NCI-H2171 treated with DMSO at 0.1 percent for 48 hours (cell line): ENCODE measurements around the gene SCFD2.
"Not testable (repeated sequence)": the region's sequence is repeated elsewhere in the genome, so short reads cannot be mapped to it uniquely, and the experiment has no call there.

ENCODE experiments used
- DNase-seq: peaks from one replicate; lab custom pipeline; 2025; lab: John Stamatoyannopoulos, UW

SCFD2 gene

GRCh38 chr4:53049528-53049927, 316.3 kb downstream of the SCFD2 start:
- no peak for DNase-seq

- DNase-seq = peak; percentile 15
Measured at GRCh38 chr4:53044651-53044960, 321.3 kb downstream of the SCFD2 start.

DNA sequence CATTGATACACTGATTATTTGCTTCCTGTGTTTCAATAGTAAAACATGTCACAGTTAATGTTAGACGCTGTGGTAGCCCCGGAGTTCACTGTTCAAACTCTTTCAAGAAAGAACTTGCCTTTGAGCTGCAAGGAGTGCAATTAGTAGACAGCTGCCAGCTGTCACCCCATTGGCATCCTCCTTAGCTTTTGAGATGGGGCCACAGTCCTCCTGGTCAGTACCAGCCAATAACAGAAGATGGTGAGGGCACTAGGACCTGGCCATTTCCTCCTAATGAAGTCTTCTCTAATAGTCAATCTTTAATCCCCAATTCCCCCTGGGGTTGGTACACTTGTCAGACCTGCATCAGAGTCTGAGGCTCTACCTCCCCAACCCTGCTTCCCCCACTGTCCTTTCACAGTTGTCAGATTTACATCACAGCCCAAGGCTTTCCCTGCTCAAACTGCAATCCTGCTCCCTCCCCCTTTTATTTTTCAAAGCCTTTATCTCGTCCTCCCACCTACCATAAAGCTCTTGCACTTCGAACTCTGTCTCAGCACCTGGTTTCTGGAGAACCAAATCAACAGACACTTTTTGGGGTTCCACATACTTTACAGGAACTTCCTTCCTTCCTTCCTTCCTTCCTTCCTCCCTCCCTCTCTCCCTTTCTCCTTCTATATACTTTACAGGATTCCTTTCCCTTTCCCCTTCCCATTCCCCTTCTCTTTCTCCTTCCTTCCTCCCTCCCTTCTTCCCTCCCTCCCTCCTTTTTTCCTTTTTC, 321.8 kb downstream of the SCFD2 start:
- DNase-seq = peak; percentile 73

DNA sequence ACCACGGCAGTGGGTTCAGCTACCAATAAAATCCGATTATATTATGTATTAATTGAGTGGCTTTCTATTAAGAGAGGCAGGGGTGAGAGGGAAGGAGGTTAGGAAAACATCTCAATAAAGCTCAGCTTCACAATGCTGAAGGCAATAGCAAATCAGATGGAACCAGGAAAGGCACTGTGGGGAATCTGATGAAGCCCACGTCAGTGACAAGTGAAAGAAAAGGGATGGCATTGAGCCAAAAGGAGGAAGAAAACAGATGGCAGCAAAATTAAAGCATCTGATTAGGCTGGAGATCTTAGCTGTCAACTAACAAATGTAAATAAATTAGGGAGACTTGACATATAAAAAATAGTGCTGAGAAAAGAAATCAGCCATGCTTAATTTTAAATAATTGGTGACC, 322.8 kb downstream of the SCFD2 start:
- peak; percentile 90 for DNase-seq

DNA sequence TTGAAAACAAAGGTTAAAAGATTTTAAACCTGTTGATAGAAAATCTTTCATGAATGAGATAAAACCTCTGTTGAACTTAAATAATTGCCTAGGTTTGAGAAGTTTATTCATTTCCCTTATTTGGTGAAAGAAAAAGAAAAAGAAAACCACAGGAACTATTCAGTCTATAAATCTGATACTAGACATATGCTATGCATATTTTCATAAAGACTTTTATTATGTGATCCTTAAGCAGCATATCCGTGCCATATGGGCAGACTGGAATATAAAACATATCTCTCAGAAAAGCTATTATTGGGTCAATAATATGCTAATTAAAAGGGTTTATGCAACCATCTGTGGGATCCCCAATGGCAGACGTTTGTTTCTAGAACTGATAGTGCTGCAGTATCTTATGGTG, 325.0 kb downstream of the SCFD2 start:
- DNase-seq = peak; percentile 19

- DNase-seq = no peak
Measured at GRCh38 chr4:53040459-53040815, 325.4 kb downstream of the SCFD2 start.

- DNase-seq = peak; percentile 10
Measured at GRCh38 chr4:53039741-53040458, 326.0 kb downstream of the SCFD2 start.

- no peak for DNase-seq
Measured at GRCh38 chr4:53037892-53038291, 328.0 kb downstream of the SCFD2 start.

DNA sequence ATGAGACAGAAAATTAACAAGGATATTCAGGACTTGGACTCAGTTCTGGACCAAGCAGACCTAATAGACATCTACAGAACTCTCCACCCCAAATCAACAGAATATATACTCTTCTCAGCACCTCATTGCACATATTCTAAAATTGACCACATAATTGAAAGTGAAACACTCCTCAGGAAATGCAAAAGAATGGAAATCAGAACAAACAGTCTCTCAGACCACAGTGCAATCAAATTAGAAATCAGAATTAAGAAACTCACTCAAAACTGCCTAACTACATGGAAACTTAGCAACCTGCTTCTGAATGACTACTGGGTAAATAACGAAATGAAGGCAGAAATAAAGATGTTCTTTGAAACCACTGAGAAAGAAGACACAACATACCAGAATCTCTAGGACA, 333.0 kb downstream of the SCFD2 start:
- DNase-seq = not testable (repeated sequence)

GRCh38 chr4:53026233-53026632, 339.6 kb downstream of the SCFD2 start:
- no peak for DNase-seq

DNA sequence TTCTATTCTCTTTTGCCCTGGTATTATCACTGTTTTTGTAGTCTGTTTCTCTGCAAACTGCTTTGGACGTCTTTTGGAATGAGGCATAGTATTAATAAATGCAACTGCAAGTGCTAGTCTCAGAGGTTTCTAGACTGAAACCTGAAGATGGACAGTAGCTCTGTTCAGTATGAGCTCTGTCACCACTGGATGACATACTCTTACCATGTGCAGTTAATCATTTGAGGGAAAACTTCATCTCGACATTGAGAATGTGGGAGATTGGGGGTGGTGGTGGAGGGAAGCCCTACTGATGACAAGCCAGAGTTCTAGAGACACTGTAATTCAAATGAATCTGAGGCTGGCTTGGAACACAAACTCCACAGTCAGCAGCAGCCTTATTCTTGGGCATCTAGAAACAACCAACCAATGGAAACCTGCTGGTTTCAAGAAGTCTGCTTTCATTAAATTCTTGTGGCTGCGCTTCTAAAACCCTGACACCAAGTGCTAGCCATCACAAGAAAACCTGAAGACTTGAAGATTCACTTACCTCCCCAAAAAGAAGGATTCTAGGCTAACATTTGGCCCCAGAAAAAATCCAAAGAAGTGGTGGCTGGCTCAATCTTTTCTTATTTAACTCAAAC, 342.1 kb downstream of the SCFD2 start:
- DNase-seq = no peak

DNA sequence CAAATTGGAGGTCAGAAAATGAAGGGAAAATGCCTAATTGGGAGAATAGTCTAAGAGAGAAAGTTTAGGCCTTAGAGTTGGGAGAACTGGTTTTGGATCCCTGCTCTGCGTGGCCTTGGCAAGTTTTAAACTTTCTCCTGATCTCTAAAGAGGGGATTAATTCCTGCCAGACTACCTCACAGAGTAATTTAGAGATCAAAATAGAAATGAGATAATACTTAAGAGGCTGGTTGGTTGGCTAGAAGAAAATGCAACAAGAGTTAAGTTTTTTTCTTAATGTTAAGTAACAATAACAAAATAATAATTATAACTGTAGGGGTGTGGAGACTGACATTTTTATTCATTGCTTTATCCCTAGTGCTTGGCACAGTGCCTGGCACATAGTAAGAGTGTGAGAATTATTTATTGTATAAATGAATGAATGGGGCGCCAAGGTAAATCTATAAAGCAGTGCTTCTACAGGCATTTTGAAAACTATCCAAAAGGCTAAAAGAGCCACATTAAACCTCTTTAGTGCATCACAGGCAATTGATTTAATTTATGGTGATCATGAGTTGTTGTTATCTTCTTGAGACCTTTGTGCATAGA, 343.3 kb downstream of the SCFD2 start:
- DNase-seq = no peak

GRCh38 chr4:53021754-53022512, 343.9 kb downstream of the SCFD2 start:
- no peak for DNase-seq

- DNase-seq = no peak
Measured at GRCh38 chr4:53019485-53020382, 346.1 kb downstream of the SCFD2 start.

- DNase-seq = no peak
Measured at GRCh38 chr4:53018471-53018870, 347.4 kb downstream of the SCFD2 start.

DNA sequence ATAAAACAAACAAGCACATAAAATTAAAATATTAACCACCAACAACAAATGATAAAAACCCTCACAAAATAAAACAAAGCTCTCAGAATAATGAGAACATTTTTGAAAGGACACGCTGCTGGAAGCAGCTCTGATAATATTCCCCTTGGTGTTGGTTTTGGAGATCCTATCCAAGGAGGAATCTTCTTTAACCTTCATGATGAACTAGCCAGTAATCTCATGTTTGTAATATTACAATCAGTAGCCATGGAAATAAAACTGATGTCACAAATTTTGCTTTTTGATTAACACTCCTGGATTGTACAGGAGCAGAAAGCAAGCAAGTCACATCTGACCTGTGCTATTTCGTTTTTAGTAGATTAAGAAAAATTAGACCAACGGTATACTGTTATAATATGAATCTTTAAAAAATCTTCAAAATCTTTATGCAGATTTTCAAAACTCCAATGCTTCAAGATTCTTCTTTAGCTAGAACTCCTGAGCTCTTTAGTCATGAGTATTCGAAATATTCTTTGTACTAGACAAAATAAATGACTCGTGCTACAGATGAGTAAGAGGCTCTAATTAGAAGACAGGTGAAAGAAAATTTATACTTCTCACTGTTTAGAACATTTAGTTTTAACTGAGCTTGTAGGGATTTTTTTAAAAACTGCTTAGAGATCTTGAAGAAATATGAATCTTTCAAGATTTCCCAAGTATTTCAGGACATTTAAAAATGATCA, 349.6 kb downstream of the SCFD2 start:
- no peak for DNase-seq

GRCh38 chr4:53015681-53016080, 350.2 kb downstream of the SCFD2 start:
- DNase-seq = peak; percentile 52

- DNase-seq = no peak
Measured at GRCh38 chr4:53014881-53015280, 351.0 kb downstream of the SCFD2 start.

DNA sequence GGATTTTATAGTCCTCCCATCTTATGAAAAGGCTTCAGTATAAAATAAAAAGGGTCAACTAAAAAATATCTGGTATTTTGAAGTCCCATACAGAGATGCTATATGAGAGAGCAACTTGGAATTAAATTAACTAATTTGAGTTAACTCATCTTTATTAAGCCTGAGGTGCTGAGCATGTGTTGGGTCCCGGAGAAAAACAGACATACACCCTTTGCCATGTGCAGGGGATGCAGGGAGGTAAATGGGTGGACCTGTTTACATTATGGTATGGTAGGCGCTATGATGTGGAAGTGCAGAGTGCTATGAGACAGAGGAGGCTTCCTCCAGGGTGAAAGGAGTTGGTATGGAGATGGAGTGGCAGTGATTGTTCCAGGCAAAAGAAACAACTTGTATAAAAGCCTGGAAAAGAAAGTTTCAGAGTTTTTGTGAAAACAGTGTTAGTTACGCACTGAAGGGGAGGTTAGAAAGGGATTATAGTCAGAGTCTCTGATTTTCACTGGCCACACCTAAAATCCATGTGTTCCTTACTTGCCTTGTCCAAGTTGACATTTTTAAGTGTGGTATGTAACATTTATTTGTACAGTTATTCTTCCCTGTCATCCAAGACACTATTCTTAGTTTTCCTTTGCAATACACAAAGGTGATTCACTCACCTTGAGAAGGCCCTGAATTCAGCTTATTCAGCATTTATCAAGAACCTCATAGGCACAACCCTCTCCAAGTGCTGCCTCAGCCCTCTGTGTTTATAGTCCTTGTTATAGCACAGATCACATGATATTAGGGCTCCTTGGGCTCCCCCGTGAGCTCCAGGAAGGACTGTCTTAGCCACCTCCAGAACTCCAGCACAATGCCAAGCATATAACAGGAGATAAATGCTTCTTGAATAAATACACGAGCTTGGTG, 351.7 kb downstream of the SCFD2 start:
- DNase-seq = no peak
